OCI-LY1 (cell line): ENCODE measurements around the gene HOXA5.

Experiments
- EZH2 ChIP-seq: fragments of 200-600 bp; sonication (generic), shearing (Covaris generic); IDR thresholded peaks from 2 replicates; pipeline ENCODE4 v1.8.0; 2017; ENCODE audit warnings: borderline replicate concordance, mixed run types, mild to moderate bottlenecking, antibody characterized with exemption, low read length, moderate library complexity, mixed read lengths
- TF ChIP-seq, protein P1 (sequence below): fragments of 200-600 bp; sonication (generic), shearing (Covaris generic); IDR thresholded peaks from 2 replicates; pipeline ENCODE4 v1.5.1; 2017; ENCODE audit warnings: mild to moderate bottlenecking, antibody characterized with exemption, low read length, moderate library complexity, mixed read lengths

- TF ChIP-seq, protein P1, sequence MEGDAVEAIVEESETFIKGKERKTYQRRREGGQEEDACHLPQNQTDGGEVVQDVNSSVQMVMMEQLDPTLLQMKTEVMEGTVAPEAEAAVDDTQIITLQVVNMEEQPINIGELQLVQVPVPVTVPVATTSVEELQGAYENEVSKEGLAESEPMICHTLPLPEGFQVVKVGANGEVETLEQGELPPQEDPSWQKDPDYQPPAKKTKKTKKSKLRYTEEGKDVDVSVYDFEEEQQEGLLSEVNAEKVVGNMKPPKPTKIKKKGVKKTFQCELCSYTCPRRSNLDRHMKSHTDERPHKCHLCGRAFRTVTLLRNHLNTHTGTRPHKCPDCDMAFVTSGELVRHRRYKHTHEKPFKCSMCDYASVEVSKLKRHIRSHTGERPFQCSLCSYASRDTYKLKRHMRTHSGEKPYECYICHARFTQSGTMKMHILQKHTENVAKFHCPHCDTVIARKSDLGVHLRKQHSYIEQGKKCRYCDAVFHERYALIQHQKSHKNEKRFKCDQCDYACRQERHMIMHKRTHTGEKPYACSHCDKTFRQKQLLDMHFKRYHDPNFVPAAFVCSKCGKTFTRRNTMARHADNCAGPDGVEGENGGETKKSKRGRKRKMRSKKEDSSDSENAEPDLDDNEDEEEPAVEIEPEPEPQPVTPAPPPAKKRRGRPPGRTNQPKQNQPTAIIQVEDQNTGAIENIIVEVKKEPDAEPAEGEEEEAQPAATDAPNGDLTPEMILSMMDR, result no peak
- TF ChIP-seq EZH2, result no peak
Observed at GRCh38 chr7:27121684-27122076, 21.8 kb downstream of the HOXA5 start.
